Chondrocyte (in vitro differentiated cells): ENCODE data around the gene MAPKAP1. TPM values are rescaled to one million over a fixed set of nuclear protein-coding genes. Genes with fewer than 3 reads are reported as not detected.

ENCODE experiments used
- DNase-seq: peaks from one replicate; pipeline ENCODE4 v3.0.0; 2021; ENCODE audit warnings: mixed read lengths, low spot score
- H3K27ac Mint-ChIP-seq: one replicate; pipeline ENCODE4 v1.8.0; 2021; ENCODE audit warnings: mild to moderate bottlenecking, moderate library complexity, mixed read lengths; ENCODE audit not compliant: unreplicated experiment
- H3K27me3 Mint-ChIP-seq: 2 replicates; pipeline ENCODE4 v1.8.0; 2021; ENCODE audit warnings: low read depth, mixed read lengths
- H3K36me3 Mint-ChIP-seq: 2 replicates; pipeline ENCODE4 v1.8.0; 2021; ENCODE audit warnings: low read depth, mixed read lengths
- H3K4me1 Mint-ChIP-seq: 2 replicates; pipeline ENCODE4 v1.8.0; 2021; ENCODE audit warnings: low read depth, mild to moderate bottlenecking, mixed read lengths
- H3K4me3 Mint-ChIP-seq: one replicate; pipeline ENCODE4 v1.8.0; 2021; ENCODE audit warnings: mild to moderate bottlenecking, moderate library complexity, mixed read lengths; ENCODE audit not compliant: unreplicated experiment
- H3K9me3 Mint-ChIP-seq: 2 replicates; pipeline ENCODE4 v1.8.0; 2021; ENCODE audit warnings: low read depth, mixed read lengths
- total RNA-seq: library from RNA; stranded (reverse); gene quantifications from 3 replicates; pipeline ENCODE4 v1.2.1, GENCODE V29; 2021
- TF ChIP-seq, protein P1 (sequence below): fragments of 200-600 bp; sonication (generic); IDR thresholded peaks from 2 replicates; pipeline ENCODE4 v1.5.0; 2021; ENCODE audit warnings: antibody characterized with exemption, mild to moderate bottlenecking, moderate library complexity

The MAPKAP1 gene
- total RNA-seq, 1 donor from 2014 or later = 91.5 TPM

DNA sequence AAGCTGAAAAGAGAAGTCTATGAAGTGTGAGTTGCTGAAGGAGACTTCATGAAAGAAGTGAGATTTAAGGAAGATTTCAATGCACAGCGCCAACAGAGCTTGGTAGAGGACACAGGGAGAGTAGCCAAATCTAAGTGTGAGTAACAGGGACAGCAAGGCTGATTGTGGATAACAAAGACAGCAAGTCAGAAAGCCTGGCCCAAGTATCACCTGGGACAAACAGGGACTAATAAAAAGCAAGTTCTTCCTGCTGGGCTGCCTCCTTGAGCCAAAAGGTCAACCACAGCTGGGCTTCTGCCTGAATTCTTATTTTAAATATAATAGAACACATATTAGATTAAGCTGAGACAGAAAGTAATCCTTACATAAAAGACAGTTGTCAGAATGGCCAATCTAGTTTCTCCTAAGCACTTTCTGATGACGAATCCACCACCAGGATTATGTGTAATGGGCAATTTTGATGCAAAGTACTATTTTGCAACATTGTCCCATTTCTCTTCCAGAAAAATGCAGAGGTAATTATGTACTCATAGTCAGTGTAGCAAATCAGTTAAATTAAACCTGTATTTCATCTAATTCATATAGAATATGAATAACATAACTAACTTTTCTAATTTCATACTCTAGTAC is 73.8 kb downstream of the MAPKAP1 start:
- no peak for DNase-seq
- Mint-ChIP-seq H3K4me3 (no peak overlapping the region), H3K4me1 (peaks cover 27% of the 10 kb centered on the region), H3K27me3 (no peaks in the 10 kb centered on the region), H3K9me3 (no peaks in the 10 kb centered on the region), H3K36me3 (no peaks in the 10 kb centered on the region), H3K27ac (no peak overlapping the region)
- TF ChIP-seq, protein P1, sequence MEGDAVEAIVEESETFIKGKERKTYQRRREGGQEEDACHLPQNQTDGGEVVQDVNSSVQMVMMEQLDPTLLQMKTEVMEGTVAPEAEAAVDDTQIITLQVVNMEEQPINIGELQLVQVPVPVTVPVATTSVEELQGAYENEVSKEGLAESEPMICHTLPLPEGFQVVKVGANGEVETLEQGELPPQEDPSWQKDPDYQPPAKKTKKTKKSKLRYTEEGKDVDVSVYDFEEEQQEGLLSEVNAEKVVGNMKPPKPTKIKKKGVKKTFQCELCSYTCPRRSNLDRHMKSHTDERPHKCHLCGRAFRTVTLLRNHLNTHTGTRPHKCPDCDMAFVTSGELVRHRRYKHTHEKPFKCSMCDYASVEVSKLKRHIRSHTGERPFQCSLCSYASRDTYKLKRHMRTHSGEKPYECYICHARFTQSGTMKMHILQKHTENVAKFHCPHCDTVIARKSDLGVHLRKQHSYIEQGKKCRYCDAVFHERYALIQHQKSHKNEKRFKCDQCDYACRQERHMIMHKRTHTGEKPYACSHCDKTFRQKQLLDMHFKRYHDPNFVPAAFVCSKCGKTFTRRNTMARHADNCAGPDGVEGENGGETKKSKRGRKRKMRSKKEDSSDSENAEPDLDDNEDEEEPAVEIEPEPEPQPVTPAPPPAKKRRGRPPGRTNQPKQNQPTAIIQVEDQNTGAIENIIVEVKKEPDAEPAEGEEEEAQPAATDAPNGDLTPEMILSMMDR = no peak

DNA sequence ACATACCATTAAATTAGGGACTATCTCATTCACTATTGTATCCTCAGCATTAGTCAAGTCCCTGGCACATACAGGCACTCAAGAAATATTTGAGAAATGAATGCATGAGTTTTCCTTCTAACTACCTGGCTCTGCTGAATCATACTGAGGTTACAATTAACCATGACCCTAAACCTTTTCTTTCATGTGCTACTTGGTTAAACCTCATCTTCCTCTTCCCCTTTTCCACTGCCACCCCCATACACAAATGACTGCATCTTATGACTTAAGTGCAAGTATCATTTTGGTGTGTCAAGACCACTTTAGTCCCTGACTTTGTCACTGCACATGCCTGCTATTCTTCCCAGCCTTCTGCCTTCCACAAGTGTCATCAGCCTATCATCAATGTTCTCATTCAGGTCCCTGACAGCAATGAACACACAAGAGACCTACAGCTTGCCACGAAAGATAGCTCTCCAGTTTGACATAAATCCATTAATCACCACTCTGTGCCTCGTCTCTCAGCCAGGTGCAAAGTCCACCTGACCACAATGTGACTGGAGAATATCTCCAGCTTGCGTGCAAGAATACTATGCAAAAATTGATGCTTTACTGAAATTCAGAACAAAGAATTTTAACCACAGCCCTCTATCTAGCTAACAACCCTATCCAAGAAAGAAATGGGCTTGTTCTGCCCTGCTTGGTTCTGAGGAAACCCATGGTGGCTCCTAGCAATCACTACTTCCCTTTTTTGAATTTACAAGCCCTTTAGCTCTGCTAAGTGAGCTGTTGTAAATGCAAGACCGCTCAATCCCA is 74.5 kb downstream of the MAPKAP1 start:
- no peaks in the 10 kb centered on the region for H3K9me3 Mint-ChIP-seq
- peaks cover 27% of the 10 kb centered on the region for H3K4me1 Mint-ChIP-seq
- no peak for DNase-seq
- TF ChIP-seq, protein P1 = no peak
- no peaks in the 10 kb centered on the region for H3K27me3 Mint-ChIP-seq
- no peak overlapping the region for H3K4me3 Mint-ChIP-seq
- H3K36me3 Mint-ChIP-seq = no peaks in the 10 kb centered on the region
- no peak overlapping the region for H3K27ac Mint-ChIP-seq

DNA sequence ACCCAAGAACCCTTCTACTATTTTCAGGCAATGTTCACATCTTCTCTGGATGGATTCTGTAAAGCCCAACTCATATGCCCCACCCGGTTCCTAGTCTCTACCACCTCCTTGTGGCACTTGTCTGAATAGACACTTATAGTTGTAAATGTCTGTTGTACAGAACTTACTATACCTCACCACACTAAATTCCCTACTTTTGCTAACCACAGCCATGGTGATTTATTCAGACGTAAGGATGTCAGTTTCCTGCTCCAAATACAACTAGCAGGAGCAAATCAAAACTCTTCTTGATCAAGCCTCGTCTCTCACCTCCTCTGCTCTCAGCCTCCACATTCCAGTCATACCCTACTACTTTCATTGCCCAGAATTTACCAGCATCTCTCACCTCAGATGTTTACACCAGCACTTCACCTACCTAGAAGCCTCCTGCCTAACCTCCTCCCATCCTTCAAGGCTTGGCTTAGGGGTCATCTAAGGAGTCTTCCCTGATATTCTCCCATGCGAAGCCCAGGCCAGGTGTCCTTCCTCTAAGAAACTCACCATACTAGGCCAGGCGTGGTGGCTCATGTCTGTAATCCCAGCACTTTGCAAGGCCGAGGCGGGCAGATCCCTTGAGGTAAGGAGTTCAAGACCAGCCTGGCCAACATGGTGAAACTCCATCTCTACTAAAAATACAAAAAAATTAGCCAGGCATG is 75.5 kb downstream of the MAPKAP1 start:
- H3K27ac Mint-ChIP-seq = peak overlapping the region; percentile 13
- H3K36me3 Mint-ChIP-seq = no peaks in the 10 kb centered on the region
- DNase-seq = no peak
- no peaks in the 10 kb centered on the region for H3K9me3 Mint-ChIP-seq
- H3K27me3 Mint-ChIP-seq = no peaks in the 10 kb centered on the region
- H3K4me3 Mint-ChIP-seq = no peak overlapping the region
- TF ChIP-seq, protein P1 = peak; percentile 83
- peaks cover 25% of the 10 kb centered on the region for H3K4me1 Mint-ChIP-seq

DNA sequence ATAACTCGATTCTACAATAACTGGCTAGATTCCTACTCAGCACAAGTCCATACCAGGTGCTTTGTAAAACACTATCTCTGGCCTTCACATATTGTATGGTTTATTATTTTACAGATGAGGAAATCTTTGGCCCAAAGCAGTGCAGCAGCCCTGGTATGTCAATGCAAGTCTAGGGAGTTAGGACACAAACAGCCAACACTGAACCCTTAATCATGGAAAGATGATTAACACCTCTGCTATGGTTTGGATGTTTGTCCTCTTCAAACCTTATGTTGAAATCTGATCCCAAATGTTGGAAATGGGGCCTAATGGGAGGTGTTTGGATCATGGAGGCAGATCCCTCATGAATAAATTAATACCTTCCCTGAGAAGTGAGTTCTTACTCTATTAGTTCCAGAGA is 76.6 kb downstream of the MAPKAP1 start:
- H3K9me3 Mint-ChIP-seq = no peaks in the 10 kb centered on the region
- H3K27ac Mint-ChIP-seq = no peak overlapping the region
- TF ChIP-seq, protein P1 = no peak
- no peaks in the 10 kb centered on the region for H3K27me3 Mint-ChIP-seq
- peaks cover 18% of the 10 kb centered on the region for H3K4me1 Mint-ChIP-seq
- DNase-seq = no peak
- no peak overlapping the region for H3K4me3 Mint-ChIP-seq
- no peaks in the 10 kb centered on the region for H3K36me3 Mint-ChIP-seq

DNA sequence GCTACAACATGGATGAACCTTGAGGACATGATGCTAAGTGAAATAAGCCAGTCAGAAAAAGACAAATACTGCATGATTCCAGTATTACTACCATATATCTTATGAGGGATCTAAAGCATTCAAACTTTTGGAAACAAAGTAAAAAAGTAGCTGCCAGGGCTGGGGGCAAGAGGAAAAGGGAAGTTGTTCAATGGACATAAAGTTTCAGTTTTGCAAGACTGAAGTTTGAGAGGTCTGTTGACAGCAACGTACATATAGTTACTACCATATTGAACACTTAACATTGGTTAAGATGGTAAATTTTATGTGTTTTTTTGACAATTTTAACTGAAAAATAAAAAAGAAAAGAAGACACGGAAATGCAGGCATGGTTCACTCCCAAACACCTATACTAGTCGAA is 77.6 kb downstream of the MAPKAP1 start:
- Mint-ChIP-seq H3K4me3 (no peak overlapping the region), H3K9me3 (no peaks in the 10 kb centered on the region), H3K4me1 (peaks cover 15% of the 10 kb centered on the region), H3K27me3 (no peaks in the 10 kb centered on the region), H3K36me3 (no peaks in the 10 kb centered on the region), H3K27ac (no peak overlapping the region)
- TF ChIP-seq, protein P1 = no peak
- no peak for DNase-seq
